SK-N-SH (cell line): ENCODE data around the gene ANKRD36C. TPM values are rescaled to one million over a fixed set of nuclear protein-coding genes. Genes with fewer than 3 reads are reported as not detected.
"Not testable (repeated sequence)": the region's sequence is repeated elsewhere in the genome, so short reads cannot be mapped to it uniquely, and the experiment has no call there.

Experiments used
- CTCF ChIA-PET: fragments of 300-600, 350-600 bp; formaldehyde crosslinking; extraction: SDS; loops from one replicate; lab custom pipeline; 2021; lab: Yijun Ruan, JAX
- POLR2A ChIA-PET: fragments of 350-600 bp; sonication (Branson Sonifier 250); formaldehyde crosslinking; extraction: SDS; loops from one replicate; lab custom pipeline; 2020; ENCODE audit warnings: antibody characterized with exemption, inconsistent platforms; lab: Yijun Ruan, JAX
- DNase-seq: peaks from one replicate; pipeline ENCODE4 v3.0.0; 2012
- H2AFZ ChIP-seq: fragments of 200-600 bp; sonication (generic); 2 replicates; pipeline ENCODE4 v1.8.1; 2016; ENCODE audit warnings: antibody characterized with exemption, mild to moderate bottlenecking, low read depth
- H3F3A ChIP-seq: fragments of 200-600 bp; sonication (generic); replicated peaks from 2 replicates; pipeline ENCODE3; 2016; ENCODE audit warnings: antibody characterized with exemption, mild to moderate bottlenecking; ENCODE audit not compliant: insufficient read depth
- H3K27ac ChIP-seq, 2 experiments: fragments of 200-500 bp in 1 of 2; fragments of 200-600 bp in 1 of 2; sonication (Bioruptor generic) in 1 of 2; sonication (generic), shearing (Covaris generic) in 1 of 2; 2 replicates each; pipeline versions ENCODE4 v1.5.1 to v1.6.1; 2014 to 2016; ENCODE audit warnings: low read depth in 2 of 2, inconsistent platforms in 1 of 2, low read length in 1 of 2, mild to moderate bottlenecking in 1 of 2, mixed read lengths in 1 of 2
- H3K27me3 ChIP-seq: fragments of 200-600 bp; sonication (generic), shearing (Covaris generic); 2 replicates; pipeline ENCODE4 v1.6.1; 2016; ENCODE audit warnings: mixed run types; ENCODE audit not compliant: insufficient read depth
- H3K36me3 ChIP-seq, 2 experiments: fragments of 200-500 bp in 1 of 2; fragments of 200-600 bp in 1 of 2; sonication (Bioruptor generic) in 1 of 2; sonication (generic) in 1 of 2; replicated peaks in 1 of 2; 2 replicates each; pipeline versions ENCODE3 to v1.5.1; 2014 to 2016; ENCODE audit warnings: low read length in 1 of 2, mild to moderate bottlenecking in 1 of 2; ENCODE audit not compliant: insufficient read depth in 2 of 2, control insufficient read depth in 1 of 2
- H3K4me1 ChIP-seq, 2 experiments: fragments of 200-500 bp in 1 of 2; fragments of 200-600 bp in 1 of 2; sonication (Bioruptor generic) in 1 of 2; sonication (generic), shearing (Covaris generic) in 1 of 2; 2 replicates each; pipeline versions ENCODE4 v1.5.1 to v1.6.1; 2014 to 2016; ENCODE audit warnings: low read depth in 1 of 2, low read length in 1 of 2, mixed run types in 1 of 2; ENCODE audit not compliant: insufficient read depth in 2 of 2, control insufficient read depth in 1 of 2
- H3K4me2 ChIP-seq: fragments of 200-600 bp; sonication (generic), shearing (Covaris generic); 2 replicates; pipeline ENCODE4 v1.6.1; 2017; ENCODE audit warnings: mixed run types
- H3K4me3 ChIP-seq, 2 experiments: fragments of 200-500 bp in 1 of 2; fragments of 200-600 bp in 1 of 2; sonication (Bioruptor generic) in 1 of 2; sonication (generic), shearing (Covaris generic) in 1 of 2; 2 replicates each; pipeline versions ENCODE4 v1.5.1 to v1.8.1; 2014 to 2016; ENCODE audit warnings: low read depth in 2 of 2, inconsistent platforms in 1 of 2, low read length in 1 of 2, mild to moderate bottlenecking in 1 of 2, mixed read lengths in 1 of 2, moderate library complexity in 1 of 2
- H3K79me2 ChIP-seq: fragments of 200-600 bp; sonication (generic); 2 replicates; pipeline ENCODE4 v1.8.1; 2017; ENCODE audit warnings: mild to moderate bottlenecking; ENCODE audit not compliant: insufficient read depth
- H3K9ac ChIP-seq: fragments of 200-600 bp; sonication (generic); 2 replicates; pipeline ENCODE4 v1.6.1; 2017; ENCODE audit warnings: mixed run types
- H3K9me2 ChIP-seq: fragments of 200-600 bp; sonication (generic); 2 replicates; pipeline ENCODE4 v1.6.1; 2017; ENCODE audit warnings: mixed run types
- H3K9me3 ChIP-seq: fragments of 200-600 bp; sonication (generic); 2 replicates; pipeline ENCODE4 v1.6.1; 2017; ENCODE audit warnings: mixed run types, mild to moderate bottlenecking, moderate library complexity
- H4K20me1 ChIP-seq: fragments of 200-600 bp; sonication (generic); 2 replicates; pipeline ENCODE4 v1.6.1; 2017; ENCODE audit warnings: mild to moderate bottlenecking, mixed run types; ENCODE audit not compliant: insufficient read depth
- EP300 ChIP-seq, 2 experiments: IDR thresholded peaks; 2 replicates each; pipeline versions ENCODE4 v1.4.0 to v1.6.1; 2012; ENCODE audit warnings: borderline replicate concordance in 1 of 2, low read depth in 1 of 2, low read length in 1 of 2
- FOSL2 ChIP-seq: IDR thresholded peaks from 2 replicates; pipeline ENCODE4 v1.4.0; 2012; ENCODE audit warnings: low read depth, mild to moderate bottlenecking, moderate library complexity, borderline replicate concordance
- JUND ChIP-seq: IDR thresholded peaks from 2 replicates; pipeline ENCODE4 v1.4.0; 2012
- NFIC ChIP-seq: IDR thresholded peaks from 2 replicates; pipeline ENCODE4 v1.4.0; 2012; ENCODE audit warnings: borderline replicate concordance
- PBX3 ChIP-seq: IDR thresholded peaks from 2 replicates; pipeline ENCODE4; 2012
- POLR2AphosphoS5 ChIP-seq: IDR thresholded peaks from 2 replicates; pipeline ENCODE4 v1.6.1; 2012; ENCODE audit warnings: low read depth, low read length
- TCF12 ChIP-seq: IDR thresholded peaks from 2 replicates; pipeline ENCODE4 v1.4.0; 2012
- TEAD4 ChIP-seq: IDR thresholded peaks from 2 replicates; pipeline ENCODE4 v1.4.0; 2012; ENCODE audit warnings: mild to moderate bottlenecking, borderline replicate concordance; ENCODE audit not compliant: insufficient read depth
- WGBS: methylation state at CpG from one replicate; pipeline ENCODE4 v1.1.6; 2017; ENCODE audit warnings: low lambda C conversion rate; 5-methylcytosine and 5-hydroxymethylcytosine counted together
- polyA plus RNA-seq, 3 experiments: library from polyadenylated mRNA; depleted of rRNA; stranded (reverse); fragments of >200 nt; gene quantifications; 2 replicates each; pipeline ENCODE4 v1.2.3, GENCODE V29; 2012

Gene ANKRD36C
- polyA plus RNA-seq, 1 of the 3 experiments (the other 2 are of a cell fraction), result 1.8 TPM

- H3K27ac ChIP-seq, DNase-seq, H3K9ac ChIP-seq, H3K9me2 ChIP-seq, CTCF ChIA-PET, H3F3A ChIP-seq, H3K79me2 ChIP-seq, H3K27me3 ChIP-seq, POLR2A ChIA-PET, H3K4me3 ChIP-seq, H3K9me3 ChIP-seq, H2AFZ ChIP-seq, H3K4me2 ChIP-seq: not testable (repeated sequence)
- Histone ChIP-seq H4K20me1 (peaks cover 36% of the 10 kb centered on the region), H3K36me3 (peaks cover 6 to 20% of the 10 kb centered on the region in 2 experiments), H3K4me1 (peaks cover 0 to 11% of the 10 kb centered on the region in 2 experiments; a peak in 2 of 4 replicates)
- TF ChIP-seq NFIC, result peak; percentile 43; the same call in 1 of the 2 replicates
Observed at GRCh38 chr2:95915131-95915530, 76.5 kb downstream of the ANKRD36C start.

- Histone ChIP-seq H3K36me3 (peaks cover 2 to 12% of the 10 kb centered on the region in 2 experiments), H3K4me1 (peaks cover 0 to 11% of the 10 kb centered on the region in 2 experiments; a peak in 2 of 4 replicates), H4K20me1 (peaks cover 35% of the 10 kb centered on the region), H3K27ac (peak overlapping the region in 1 of 2 experiments; percentile 40; a peak in 2 of 4 replicates), H3K4me2 (peak overlapping the region; percentile 50; the same call in 1 of the 2 replicates)
- H2AFZ ChIP-seq, H3K79me2 ChIP-seq, H3K27me3 ChIP-seq, POLR2A ChIA-PET, DNase-seq, H3K9me2 ChIP-seq, H3K4me3 ChIP-seq, CTCF ChIA-PET, H3F3A ChIP-seq, H3K9me3 ChIP-seq, H3K9ac ChIP-seq: not testable (repeated sequence)
- 41% methylated on average over 5 of the region's 5 CpGs for WGBS
- TF ChIP-seq TCF12, result peak; percentile 55
- TF ChIP-seq PBX3, result peak; percentile 89
- TF ChIP-seq FOSL2, result peak; percentile 66
- TF ChIP-seq TEAD4, result 0 out of 2 replicates have a peak, but pooled peaks have one; percentile 23
- TF ChIP-seq EP300 (IDR thresholded peaks at IDR 0.05; ENCODE audit: borderline replicate concordance in 1 of 2, low read depth in 1 of 2, low read length in 1 of 2), result peak in 1 of 2 experiments; percentile 60; a peak in 1 of 4 replicates
- TF ChIP-seq POLR2AphosphoS5, result 0 out of 2 replicates have a peak, but pooled peaks have one; percentile 27
- TF ChIP-seq JUND, result peak; percentile 74
- TF ChIP-seq NFIC, result peak; percentile 92
Observed at GRCh38 chr2:95911431-95911830, 80.2 kb downstream of the ANKRD36C start.

GRCh38 chr2:95894443-95894842 lies 97.2 kb downstream of the ANKRD36C start:
- H3K4me1 ChIP-seq, H4K20me1 ChIP-seq, H3F3A ChIP-seq, CTCF ChIA-PET, POLR2A ChIA-PET, H3K79me2 ChIP-seq, H3K27me3 ChIP-seq, H3K9me3 ChIP-seq, H3K27ac ChIP-seq, H3K4me3 ChIP-seq, H3K4me2 ChIP-seq, H2AFZ ChIP-seq, DNase-seq, H3K9ac ChIP-seq, H3K9me2 ChIP-seq: not testable (repeated sequence)
- 59% methylated on average over 2 of the region's 2 CpGs for WGBS
- peaks cover 18 to 19% of the 10 kb centered on the region in 2 experiments for H3K36me3 ChIP-seq

GRCh38 chr2:95867929-95868328 lies 123.7 kb downstream of the ANKRD36C start:
- WGBS, result 90% methylated on average over 1 of the region's 1 CpG
- CTCF ChIA-PET, POLR2A ChIA-PET: not testable (repeated sequence)

GRCh38 chr2:95867047-95867677 lies 124.5 kb downstream of the ANKRD36C start:
- H3K27me3 ChIP-seq, H3K9me3 ChIP-seq, POLR2A ChIA-PET: not testable (repeated sequence)

More at GRCh38 chr2:95867929-95868328, 123.7 kb downstream of the ANKRD36C start:
- H3K4me3 ChIP-seq, H3K9me2 ChIP-seq, DNase-seq, H3K4me1 ChIP-seq, H3F3A ChIP-seq, H3K79me2 ChIP-seq, H4K20me1 ChIP-seq, H3K4me2 ChIP-seq, H3K36me3 ChIP-seq, H3K27ac ChIP-seq, H3K9me3 ChIP-seq, H3K9ac ChIP-seq, H2AFZ ChIP-seq, H3K27me3 ChIP-seq: not testable (repeated sequence)

More at GRCh38 chr2:95867047-95867677, 124.5 kb downstream of the ANKRD36C start:
- H3K4me1 ChIP-seq, H3K9me2 ChIP-seq, H3K36me3 ChIP-seq, H3K27ac ChIP-seq, H2AFZ ChIP-seq, H3K4me2 ChIP-seq, CTCF ChIA-PET, H3K4me3 ChIP-seq, H3K9ac ChIP-seq, DNase-seq, H3K79me2 ChIP-seq, H3F3A ChIP-seq, H4K20me1 ChIP-seq: not testable (repeated sequence)
- no CpG with 5 or more reads among the region's 2 CpGs for WGBS
